NCI-H2196 (cell line): ENCODE measurements around the gene VDAC2.
A peak's percentile ranks its signal among the peaks of the same experiment; 100 is the strongest.
"Not testable (repeated sequence)": the region's sequence is repeated elsewhere in the genome, so short reads cannot be mapped to it uniquely, and the experiment has no call there.

ENCODE experiments used
- DNase-seq: peaks from one replicate; lab custom pipeline; 2025; ENCODE audit not compliant: unreplicated experiment; lab: John Stamatoyannopoulos, UW

VDAC2 gene

DNA sequence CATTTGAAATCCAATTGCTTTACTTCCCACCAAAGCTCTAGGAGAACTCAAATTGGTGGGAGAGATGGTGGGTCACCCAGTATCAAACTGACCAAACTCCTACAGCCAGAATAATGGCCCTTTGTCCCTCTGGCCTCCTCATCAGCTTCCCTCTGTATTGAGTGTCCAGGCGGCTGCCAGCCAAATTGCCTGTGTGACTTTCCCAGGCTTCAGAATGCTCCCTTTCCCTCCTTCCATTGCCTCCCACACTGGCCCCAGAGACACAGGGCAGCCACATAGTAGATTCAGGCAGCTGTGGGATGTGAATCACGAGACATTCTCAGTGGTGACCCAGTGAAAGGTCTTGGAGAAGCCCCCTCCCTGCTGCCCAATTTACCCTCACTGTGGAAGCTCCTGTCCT, 12.7 kb upstream of the VDAC2 start:
- no peak for DNase-seq

DNA sequence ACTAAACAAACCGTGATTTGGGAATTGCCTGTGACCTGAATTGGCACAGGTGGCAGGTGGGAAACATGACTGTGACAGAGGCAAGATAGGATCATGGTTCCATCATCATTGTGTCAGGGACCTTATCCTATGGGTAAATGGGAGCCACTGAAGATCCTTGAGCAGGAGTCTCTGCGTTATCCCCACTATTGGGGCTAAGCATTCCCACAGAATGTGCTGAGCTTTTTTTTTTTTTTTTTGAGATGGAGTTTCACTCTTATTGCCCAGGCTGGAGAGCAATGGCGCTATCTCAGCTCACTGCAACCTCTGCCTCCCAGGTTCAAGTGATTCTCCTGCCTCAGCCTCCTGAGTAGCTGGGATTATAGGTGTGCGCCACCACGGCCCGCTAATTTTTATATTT, 10.6 kb upstream of the VDAC2 start:
- DNase-seq: not testable (repeated sequence)

DNA sequence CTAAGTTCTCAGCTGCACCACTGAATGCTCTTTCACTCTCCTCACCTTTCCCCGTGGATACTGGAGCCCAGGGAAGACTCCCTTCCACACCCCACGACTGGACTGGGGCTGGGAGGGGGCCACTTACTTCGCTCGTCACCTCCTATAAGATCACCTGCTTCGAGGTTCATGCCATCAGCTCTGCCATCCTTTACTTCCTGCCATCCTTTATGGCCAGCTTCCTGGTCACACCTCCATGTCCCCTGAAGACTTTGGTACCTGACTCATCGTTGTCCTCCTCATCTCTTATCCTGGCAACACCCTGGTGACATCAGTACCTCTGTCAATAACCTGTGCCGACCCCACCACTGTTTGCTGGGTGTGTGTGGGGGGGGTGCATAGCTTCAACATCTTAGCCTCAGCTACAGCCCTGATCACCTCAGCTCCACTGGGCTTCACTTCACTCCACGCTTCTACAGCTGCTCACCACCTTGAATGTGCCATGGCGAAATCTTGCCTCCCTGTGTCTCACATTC, 8.7 kb upstream of the VDAC2 start:
- DNase-seq: no peak

DNA sequence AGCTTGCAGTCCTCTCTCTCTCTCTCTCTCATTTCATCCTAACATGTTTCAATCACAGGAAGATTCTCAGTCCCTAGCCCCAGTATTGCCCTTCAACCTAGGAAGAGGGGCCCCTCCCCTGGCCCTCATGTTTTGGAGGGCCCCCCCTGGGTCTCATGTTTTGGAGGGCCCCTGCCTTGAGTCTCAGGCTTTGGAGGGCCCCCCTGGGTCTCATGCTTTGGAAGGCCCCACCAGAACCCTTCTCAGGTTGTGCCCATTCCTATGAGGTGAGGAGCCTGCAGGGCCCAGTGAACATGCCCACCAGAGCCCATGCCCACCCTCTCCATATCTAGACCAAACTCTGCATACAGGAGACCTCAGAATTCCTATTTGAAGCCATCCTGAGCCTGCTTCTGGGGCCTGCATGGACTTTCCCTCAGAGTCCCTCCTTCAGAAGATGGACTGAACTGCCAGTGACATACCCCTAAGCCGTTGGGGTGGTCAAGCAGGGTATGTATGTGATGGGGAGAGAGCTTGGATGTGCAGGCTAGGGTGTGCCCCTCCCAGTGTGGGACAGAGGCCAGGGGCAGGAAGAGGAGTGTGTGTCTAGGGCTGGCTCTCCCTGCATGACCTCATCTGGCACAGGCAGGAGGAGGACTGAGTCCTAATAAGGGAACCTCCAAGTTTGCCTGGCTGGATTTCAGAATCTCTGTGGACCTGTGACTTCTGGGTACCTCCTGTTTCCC, 8.1 kb upstream of the VDAC2 start:
- peak; percentile 30 for DNase-seq

DNA sequence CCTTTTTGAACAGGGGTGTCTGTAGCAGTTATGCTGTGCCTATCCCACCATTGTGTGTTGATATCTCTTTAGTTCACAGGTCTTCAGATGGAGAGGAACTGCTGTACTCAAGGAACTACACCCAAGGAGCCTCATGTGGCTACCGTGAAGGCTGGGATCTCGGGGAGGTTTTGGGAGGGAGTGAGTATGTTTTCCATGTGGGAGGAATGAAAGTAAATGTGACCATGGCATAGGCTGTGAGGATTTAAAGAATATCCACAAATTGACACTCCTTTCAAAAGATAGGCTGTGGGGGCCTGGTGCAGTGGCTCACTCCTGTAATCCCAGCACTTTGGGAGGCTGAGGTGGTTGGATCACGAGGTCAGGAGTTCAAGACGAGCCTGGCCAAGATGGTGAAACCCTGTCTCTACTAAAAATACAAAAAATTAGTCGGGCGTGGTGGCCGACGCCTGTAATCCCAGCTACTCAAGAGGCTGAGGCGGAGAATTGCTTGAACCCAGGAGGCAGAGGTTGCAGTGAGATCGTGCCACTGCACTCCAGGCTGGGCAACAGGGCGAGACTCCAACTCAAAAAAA, 7.5 kb upstream of the VDAC2 start:
- not testable (repeated sequence) for DNase-seq

DNA sequence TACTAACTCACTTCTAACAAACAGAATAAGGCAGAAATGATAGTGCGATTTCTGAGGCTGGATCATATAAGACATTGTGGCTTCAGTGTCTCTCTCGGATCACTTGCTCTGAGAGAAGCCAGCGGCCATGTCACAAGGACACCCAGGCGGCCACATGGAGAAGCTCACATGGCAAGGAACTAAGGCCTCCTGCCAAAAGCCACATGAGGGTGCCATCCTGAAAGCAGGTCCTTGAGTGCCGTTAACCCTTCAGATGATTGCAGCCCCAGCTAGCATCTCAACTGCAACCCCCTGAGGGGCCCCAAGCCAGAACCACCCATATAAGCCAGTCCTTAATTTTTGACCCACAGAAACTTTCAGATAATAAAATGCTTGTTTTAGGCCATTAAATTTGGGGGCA, 6.9 kb upstream of the VDAC2 start:
- DNase-seq: no peak

DNA sequence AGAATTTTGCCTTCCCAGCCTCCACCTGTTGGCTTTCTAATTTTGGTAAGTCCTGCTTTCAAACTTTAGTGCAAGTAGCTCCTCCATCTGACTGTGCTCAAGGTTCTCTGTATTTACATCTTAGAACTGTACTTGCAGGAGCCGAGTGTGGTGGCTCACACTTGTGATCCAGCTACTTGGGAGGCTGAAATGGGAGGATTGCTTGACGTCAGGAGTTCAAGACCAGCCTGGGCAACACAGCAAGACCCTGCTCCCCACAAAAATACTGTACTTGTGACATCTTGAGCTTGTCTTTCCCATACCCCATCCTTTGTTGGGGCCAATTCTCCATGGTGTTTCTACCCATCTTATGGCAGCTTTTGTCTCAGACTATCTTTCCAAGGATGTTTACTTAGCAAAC, 4.7 kb upstream of the VDAC2 start:
- no peak for DNase-seq

DNA sequence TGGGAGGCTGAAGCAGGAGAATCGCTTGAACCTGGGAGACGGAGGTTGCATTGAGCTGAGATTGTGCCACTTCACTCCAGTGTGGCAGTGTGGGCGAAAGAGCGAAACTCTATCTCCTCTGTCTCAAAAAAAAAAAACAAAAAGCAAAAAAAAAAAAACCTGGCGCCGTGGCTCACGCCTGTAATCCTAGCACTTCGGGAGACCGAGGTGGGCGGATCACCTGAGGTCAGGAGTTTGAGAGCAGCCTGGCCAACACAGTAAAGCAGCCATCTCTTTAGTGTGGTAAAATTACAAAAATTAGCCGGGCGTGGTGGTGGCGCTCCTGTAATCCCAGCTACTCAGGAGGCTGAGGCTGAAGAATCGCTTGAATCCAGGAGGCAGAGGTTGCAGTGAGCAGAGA, 4.0 kb upstream of the VDAC2 start:
- DNase-seq: not testable (repeated sequence)

DNA sequence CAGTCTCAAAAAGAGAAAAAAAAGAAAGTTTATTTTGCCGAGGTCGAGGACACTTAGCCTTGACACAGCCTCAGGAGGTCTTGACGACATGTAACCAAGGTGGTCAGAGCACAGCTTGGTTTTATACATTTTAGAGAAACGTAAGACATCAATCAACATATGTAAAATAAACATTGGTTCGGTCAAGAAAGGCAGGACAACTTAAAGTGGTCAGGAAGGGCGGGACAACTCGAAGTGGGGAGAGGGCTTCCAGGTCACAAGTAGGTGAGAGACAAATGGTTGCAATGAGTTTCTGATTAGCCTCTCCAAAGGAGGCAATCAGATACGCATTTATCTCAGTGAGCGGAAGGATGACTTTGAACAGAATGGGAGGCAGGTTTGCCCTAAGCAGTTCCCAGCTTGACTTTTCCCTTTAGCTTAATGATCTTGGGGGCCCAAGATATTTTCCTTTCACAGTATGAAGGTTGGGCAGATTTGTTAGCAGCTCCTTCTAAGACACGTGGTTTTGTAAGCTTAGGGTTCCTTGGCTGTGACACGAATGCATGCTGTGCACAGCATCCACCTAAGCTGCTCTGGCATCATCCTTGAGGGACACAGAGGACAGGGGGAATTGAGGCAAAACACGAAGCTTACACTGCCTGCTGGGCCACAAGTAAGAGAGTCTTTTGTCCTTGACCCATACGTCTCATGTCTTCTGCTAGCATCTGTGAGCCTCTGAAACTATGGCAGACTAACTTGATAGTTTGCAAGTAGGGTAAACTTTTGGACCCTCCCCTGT, 3.3 kb upstream of the VDAC2 start:
- no peak for DNase-seq

DNA sequence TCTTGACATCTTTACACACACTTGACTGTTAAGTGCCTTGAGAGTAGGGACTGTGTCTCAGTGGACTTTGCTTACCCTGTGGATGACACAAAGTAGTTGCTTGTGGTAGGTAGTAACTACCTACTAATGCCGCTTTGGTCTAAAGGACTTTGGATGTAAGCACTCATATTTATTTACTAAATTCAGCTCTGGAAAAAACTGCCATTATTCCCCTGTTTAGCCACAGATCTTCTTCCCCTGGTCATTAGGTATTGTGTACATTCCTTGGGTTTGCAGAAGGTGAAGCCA, 2.8 kb upstream of the VDAC2 start:
- no peak for DNase-seq

DNA sequence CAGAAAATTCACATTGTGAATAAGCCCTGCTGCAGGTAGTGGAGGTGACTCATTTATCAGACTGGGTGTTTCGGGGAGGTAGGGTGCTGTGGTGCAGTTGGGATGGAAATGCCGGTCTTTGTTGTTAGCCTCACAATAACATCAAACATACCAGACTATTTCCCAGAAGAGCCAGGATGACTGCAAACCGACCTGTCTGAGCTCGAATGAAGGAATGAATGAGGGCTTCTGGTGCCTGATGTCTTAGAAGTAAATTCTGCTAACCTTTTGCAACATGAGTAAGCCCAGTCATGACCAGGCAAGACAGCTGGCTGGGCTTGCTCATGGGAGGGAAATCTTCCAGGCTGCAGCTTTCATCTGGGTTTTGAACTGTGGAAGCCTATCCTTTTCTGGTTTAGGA, 2.4 kb upstream of the VDAC2 start:
- no peak for DNase-seq

DNA sequence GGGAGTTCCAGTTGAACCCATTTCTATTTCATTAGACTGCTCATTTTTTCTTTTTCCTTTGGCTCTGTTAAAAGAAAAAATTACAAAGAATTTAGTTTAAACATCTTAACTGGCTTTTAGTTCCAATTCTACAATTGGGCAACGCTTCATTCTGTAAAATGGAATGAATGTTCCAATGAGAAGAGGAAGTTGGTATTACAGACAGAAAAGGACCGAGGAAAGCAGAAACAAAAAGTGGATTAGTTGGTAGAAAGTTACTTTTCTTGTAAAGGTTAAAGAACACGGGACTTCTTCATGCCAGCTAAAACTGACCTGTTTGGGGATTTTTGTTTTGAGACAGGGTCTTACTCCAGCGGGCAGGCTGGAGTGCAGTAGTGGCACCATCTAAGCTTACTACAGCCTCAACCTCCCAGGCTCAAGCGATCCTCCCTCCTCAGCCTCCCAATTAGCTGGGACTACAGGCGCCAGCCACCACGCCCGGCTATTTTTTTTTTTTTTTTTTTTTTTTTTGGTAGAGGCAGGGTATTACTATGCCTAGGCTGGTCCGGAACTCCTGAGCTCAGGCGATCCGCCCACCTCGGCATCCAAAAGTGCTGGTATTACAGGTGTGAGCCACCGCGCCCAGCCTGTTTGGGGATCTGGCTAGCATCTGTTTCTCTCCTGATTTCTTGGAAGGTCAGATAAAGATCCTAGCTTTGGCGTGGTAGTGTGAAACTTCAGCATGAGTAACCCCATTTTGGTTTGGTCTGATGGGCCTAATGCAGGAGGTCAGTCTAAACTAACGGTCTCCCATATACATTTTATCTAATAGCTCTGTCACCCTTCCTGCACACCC, 1.3 kb upstream of the VDAC2 start:
- no peak for DNase-seq

DNA sequence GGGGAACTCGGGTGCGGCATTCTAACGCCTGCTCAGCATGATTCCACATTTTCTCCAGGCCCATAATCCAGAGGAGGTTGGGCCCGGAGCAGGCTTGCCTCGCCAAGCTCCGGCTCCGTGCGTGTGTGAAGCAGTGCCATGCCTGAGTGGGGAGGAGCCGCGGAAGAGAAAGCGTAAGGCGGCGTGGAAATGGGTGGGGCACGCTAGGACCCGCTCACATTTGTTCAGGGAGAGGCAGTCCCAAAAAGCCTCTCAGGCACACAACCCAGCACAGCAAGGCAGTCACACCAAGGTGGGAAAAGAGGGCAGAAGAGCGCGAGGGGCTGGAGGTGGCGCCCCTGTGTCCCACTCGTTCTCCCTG, 695 bp upstream of the VDAC2 start:
- peak; percentile 66 for DNase-seq

DNA sequence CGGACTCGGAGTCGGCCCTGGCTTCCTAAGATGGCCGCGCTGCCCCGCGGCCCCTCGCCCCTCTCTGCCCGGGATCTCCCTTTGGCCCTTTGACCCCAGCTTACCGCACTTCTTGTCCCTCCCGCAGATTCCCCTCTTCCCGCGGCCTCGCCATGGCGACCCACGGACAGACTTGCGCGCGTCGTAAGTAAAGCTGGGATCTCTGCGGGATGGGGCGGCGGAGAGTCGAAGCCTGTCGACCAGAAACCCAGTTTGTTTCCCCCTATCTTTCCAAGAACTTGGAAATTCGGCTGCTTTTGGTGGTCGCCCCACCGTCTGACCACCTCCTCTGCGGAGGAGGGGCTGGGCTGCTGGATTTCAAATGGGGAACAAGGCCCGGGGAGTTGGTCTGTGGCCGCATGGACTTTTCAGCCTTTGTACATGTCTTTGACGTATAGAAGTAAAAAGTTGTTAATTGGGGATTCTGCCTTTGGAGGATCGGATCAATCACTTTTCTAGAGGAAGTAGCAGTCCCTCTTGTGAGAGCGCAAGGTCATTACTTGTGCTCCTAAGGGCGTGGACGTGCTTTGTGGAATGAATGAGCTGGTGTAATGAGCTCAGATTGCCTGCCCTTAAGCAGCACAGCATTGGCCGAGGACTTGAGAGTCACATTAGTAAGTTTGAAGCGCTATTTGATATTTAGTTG, 553 bp downstream of the VDAC2 start:
- no peak for DNase-seq

DNA sequence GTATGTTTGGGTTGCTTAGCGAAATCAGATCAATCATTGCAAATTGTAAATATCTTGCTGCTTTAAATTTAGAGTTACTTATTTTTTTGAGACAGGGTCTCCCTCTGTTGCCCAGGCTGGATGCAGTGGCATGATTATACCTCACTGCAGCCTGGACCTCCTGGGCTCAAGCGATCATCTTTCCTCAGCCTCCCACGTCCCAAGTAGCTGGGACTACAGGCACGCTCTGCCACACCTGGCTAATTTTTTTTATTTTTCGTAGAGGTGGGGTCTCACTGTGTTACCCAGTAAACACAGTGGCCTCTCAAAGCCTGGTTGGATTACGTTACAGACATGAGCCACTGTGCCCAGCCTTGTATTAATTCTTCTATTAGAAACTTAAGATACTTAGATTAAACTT, 1.7 kb downstream of the VDAC2 start:
- DNase-seq: no peak

DNA sequence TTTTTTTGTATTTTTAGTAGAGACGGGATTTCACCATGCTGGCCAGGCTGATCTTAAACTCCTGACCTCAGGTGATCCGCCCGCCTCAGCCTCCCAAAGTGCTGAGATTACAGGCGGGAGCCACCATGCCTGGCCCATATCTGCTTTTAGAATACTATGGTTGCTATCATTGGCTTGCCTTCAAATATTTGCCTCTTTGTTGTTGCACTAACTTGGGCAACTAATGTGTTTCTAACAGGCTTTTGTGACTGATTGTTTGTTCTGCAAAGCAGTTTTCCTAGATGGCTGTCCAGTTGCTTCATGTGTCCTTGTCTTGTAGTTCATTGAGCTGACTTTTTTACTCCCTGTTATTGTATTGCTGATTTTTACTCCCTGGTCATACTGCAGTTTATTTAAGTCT, 9.7 kb downstream of the VDAC2 start:
- no peak for DNase-seq

DNA sequence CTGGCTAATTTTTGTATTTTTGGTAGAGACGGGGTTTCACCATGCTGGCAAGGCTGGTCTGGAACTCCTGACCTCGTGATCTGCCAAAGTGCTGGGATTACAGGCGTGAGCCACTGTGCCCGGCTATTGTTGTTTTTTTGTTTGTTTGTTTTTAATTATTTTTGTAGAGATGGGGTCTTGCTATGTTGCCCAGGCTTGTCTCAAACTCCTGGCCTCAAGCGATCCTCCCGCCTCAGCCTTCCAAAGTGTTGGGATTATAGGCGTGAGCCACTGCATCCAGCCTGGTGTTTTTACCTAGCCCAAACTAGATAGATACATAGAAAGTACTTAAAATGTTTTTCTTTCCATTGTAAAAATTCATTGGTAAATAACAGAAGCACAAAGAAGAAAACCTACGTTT, 10.9 kb downstream of the VDAC2 start:
- not testable (repeated sequence) for DNase-seq

DNA sequence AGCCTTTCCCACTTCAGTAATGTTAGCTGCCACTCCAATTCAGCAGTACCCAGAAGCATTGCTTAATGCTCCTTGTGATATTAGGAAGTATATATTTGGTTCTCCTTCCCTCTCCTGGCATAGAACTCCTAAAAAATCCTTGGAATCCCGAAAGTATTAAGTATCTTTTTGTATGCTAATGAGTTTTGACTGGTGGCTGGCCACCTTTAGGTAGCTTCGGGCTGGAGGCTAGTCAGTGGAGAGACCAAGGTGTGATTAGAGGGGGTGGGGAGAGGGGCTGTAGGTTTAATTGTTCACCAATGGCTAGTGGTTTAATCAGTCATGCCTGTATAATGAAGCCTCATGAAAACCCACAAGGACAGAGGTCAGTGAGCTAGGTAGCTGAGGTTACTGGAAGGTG, 12.9 kb downstream of the VDAC2 start:
- no peak for DNase-seq

DNA sequence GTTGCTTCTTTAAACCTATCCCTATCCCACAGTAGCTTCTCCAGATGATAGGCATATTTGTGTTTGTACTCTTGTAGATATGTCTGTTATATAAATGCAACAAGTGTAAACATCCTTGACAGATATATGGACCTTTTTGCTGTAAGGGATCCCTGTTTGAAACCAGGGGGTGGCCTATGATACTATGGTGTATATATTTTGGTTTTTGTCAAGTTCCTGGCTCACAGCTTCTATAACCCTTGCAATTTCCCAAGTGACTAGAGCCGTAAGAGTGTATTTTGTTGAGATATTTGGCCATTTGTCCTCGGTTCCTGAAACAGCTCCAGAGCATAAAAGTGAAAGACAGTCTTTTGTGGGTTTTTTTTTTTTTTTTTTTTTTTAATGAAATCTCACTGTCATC, 15.5 kb downstream of the VDAC2 start:
- DNase-seq: no peak

DNA sequence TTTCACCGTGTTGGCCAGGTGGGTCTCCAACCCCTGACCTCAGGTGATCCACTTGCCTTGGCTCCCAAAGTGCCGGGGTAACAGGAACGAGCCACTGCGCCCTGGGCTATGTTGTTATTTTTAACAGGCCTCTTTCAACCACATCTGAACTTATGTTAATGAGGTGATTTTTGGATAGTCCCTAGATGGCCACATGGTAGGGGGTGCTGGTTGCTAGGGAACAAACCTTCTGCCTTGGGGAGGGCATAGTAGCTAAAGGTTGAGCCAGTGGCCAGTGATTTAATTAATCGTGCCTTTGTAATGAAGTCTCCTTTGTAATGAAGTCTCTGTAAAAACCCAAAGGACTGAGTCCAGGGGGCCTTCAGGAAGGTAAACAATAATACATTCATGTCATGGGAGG, 16.1 kb downstream of the VDAC2 start:
- DNase-seq: no peak

DNA sequence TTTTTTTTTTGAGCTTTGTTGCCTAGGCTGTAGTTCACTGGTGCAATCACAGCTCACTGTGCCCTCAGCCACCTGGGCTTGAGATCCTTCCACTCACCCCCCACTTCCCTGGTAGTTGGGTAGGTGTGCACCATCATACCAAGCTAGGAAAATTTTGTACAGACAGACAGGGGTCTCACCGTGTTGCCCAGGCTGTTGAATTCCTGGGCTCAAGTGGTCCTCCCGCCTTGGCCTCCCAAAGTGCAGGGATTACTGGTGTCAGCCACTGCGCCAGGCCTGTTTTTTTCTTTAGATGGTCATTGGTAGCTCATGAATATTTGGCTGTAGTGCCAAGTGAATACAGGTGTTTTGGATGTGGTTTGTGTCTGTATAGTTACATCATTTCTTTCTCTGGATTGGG, 17.7 kb downstream of the VDAC2 start:
- no peak for DNase-seq
